Fibroblast of villous mesenchyme (primary cell): ENCODE measurements around the gene ITGAX. TPM values are rescaled to one million over a fixed set of nuclear protein-coding genes. Genes with fewer than 3 reads are reported as not detected.
A peak's percentile ranks its signal among the peaks of the same experiment; 100 is the strongest.

Experiments used
- DNase-seq: peaks from one replicate; pipeline ENCODE4 v3.0.0-alpha.2; 2010; ENCODE audit warnings: low read depth
- H3K4me3 ChIP-seq: 2 replicates; pipeline ENCODE4 v1.5.1; 2011; ENCODE audit warnings: low read depth, mild to moderate bottlenecking, low read length
- CTCF ChIP-seq: IDR thresholded peaks from 2 replicates; pipeline ENCODE4 v1.5.1; 2012; ENCODE audit warnings: low read depth, mild to moderate bottlenecking, low read length; ENCODE audit not compliant: insufficient read depth
- total RNA-seq: library from RNA; depleted of rRNA; stranded (reverse); fragments of >200 nt; gene quantifications from 2 replicates; pipeline ENCODE4 v1.2.3, GENCODE V29; 2012

The ITGAX gene
- total RNA-seq, 1 donor: not detected

GRCh38 chr16:31376705-31377104 is 21.7 kb downstream of the ITGAX start:
- no peak for TF ChIP-seq CTCF
- DNase-seq: no peak

GRCh38 chr16:31377210-31377903 is 22.4 kb downstream of the ITGAX start:
- no peak overlapping the region for H3K4me3 ChIP-seq
- TF ChIP-seq CTCF: no peak
- DNase-seq: no peak

More at GRCh38 chr16:31376705-31377104, 21.7 kb downstream of the ITGAX start:
- no peak overlapping the region for H3K4me3 ChIP-seq

GRCh38 chr16:31380201-31380600 is 25.2 kb downstream of the ITGAX start:
- DNase-seq: no peak
- no peak overlapping the region for H3K4me3 ChIP-seq
- TF ChIP-seq CTCF: no peak

GRCh38 chr16:31382485-31383161 is 27.6 kb downstream of the ITGAX start:
- no peak overlapping the region for H3K4me3 ChIP-seq
- DNase-seq: peak; percentile 68
- peak; percentile 86 for TF ChIP-seq CTCF

GRCh38 chr16:31385680-31386079 is 30.7 kb downstream of the ITGAX start:
- no peak overlapping the region for H3K4me3 ChIP-seq
- no peak for TF ChIP-seq CTCF
- DNase-seq: no peak

GRCh38 chr16:31386157-31386984 is 31.4 kb downstream of the ITGAX start:
- TF ChIP-seq CTCF: no peak
- H3K4me3 ChIP-seq: no peak overlapping the region
- DNase-seq: peak; percentile 65
